Skin epidermis (tissue), 12 donors: ENCODE results near the gene SREK1IP1.
A peak's percentile ranks its signal among the peaks of the same experiment; 100 is the strongest.
"Not testable (repeated sequence)": the region's sequence is repeated elsewhere in the genome, so short reads cannot be mapped to it uniquely, and the experiment has no call there.

Experiments used
- H3K27ac ChIP-seq, 21 experiments: fragments of 200-600 bp; sonication (generic) in 11 of 21; one replicate each; pipeline ENCODE4 v1.5.0; 2020; ENCODE audit warnings: mild to moderate bottlenecking in 3 of 21, inconsistent platforms in 2 of 21, moderate library complexity in 2 of 21
- H3K4me3 ChIP-seq, 7 experiments: fragments of 200-600 bp; sonication (generic) in 2 of 7; one replicate each; pipeline ENCODE4 v1.5.0; 2020; ENCODE audit warnings: inconsistent platforms in 2 of 7, mild to moderate bottlenecking in 2 of 7, moderate library complexity in 1 of 7

SREK1IP1 gene

GRCh38 chr5:64766941-64767340 lies 1.6 kb downstream of the SREK1IP1 start:
- Histone ChIP-seq H3K27ac (peak overlapping the region in 11 of 21 experiments; percentile 3 to 98 (median 85)), H3K4me3 (peak overlapping the region in 5 of 7 experiments; percentile 59 to 98 (median 88))

DNA sequence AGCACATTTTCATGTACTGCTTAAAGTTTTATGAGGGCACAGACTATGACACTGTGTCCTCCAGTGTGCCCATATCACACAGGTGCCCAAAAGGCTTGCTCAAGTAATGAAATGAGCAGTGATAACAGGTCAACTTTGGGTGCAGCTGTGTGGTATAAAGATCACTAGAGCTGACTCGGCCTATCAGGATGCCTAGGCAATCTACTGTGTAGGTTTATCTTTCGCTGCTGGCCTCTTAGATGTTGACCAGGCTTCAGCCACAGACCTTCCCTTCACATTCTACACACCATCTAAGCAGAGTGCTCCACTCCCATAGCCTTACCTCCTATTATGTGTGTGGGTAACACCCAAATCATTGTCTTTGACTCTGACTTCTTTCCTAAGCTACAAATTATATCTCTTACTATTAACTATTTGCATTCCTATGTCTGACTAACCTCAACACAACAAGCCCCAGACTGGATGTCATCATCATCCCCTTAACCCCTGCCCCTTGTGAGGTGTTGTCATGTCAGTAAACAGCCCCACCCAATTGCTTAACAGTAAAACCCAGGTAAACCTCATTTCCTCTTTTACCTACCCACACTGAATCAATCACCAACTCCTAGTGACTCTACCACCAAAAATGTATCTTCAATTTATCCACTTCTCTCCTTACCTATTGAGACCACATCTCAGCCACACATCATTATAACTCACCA lies 2.5 kb downstream of the SREK1IP1 start:
- Histone ChIP-seq H3K4me3 (no peak overlapping the region), H3K27ac (peak overlapping the region in 10 of 21 experiments; percentile 2 to 93 (median 27))

GRCh38 chr5:64763948-64764503 lies 4.5 kb downstream of the SREK1IP1 start:
- Histone ChIP-seq H3K27ac (no peak overlapping the region), H3K4me3 (no peak overlapping the region)

DNA sequence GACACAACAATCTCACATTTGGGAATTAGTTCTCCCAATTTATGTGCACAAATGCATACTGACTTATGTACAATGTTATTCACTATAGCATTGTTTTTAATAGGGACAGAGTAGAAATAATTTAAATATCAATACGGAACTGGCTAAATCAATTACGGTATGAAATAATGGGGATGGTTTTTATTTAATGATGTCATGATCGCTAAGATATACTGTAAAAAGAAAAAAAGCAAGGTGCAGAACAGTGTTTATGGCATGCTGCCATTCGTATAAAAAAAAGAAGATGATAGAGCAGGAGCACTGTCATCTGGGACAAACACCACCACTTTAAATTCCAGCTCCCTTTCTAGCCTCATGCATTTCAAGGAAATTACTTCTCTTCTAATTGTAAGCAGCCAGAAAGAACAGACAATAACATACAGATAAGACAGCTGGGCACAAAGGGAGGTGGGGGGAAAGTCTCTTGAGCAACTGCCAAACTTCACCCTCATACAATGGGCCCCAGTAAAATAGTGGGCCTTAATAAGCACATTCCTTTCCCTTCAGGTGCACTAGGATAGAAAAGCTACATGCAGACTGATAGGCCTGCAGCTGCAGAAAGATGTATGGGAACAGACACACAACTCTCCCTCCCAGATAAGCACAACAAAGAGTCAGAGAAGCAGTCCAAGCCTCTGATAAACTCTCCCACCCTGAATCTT lies 8.4 kb downstream of the SREK1IP1 start:
- Histone ChIP-seq H3K4me3 (no peak overlapping the region), H3K27ac (no peak overlapping the region)

- Histone ChIP-seq H3K27ac (no peak overlapping the region), H3K4me3 (no peak overlapping the region)
Observed at GRCh38 chr5:64758901-64759300, 9.6 kb downstream of the SREK1IP1 start.

DNA sequence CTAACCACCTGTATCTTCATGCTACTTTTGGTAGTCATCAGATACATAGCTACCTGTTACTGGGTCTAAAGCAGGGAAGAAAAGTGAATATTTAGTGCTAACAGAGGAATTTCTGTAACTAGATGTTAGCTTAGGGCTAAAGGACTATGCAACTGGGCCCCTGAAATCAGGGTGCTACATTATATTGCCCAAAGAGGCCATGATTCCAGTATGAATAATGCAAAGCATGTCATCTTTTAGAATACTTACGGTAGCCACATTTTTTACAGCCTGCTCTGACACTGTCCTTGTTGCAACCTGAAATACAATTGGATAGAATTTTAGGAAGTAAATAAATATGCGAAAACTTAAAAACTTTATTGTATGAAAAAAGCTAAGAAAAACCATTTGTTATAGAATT lies 14.4 kb downstream of the SREK1IP1 start:
- Histone ChIP-seq H3K4me3 (no peak overlapping the region), H3K27ac (no peak overlapping the region)

GRCh38 chr5:64749385-64749784 lies 19.1 kb downstream of the SREK1IP1 start:
- Histone ChIP-seq H3K4me3 (no peak overlapping the region), H3K27ac (no peak overlapping the region)

DNA sequence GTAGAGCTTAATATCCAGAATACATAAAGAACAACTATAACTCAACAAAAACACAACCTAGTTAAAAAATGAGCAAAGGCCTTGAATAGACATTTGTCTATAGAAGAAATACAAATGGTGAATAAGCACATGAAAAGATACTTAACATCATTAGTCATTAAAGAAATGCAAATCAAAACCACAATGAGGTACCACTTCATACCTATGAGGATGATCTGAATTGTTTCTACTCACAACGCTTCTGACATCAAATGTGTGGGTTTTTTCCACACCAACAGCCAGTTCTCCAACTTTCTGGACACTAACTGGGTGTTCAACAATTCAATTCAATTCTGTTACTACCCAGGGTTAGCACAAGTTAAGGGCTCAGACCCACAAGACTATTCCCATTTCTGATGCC lies 22.0 kb downstream of the SREK1IP1 start:
- H3K4me3 ChIP-seq = no peak overlapping the region
- no peak overlapping the region for H3K27ac ChIP-seq

- no peak overlapping the region for H3K27ac ChIP-seq
- H3K4me3 ChIP-seq = no peak overlapping the region
Observed at GRCh38 chr5:64744914-64745313, 23.6 kb downstream of the SREK1IP1 start.

GRCh38 chr5:64742821-64743220 lies 25.7 kb downstream of the SREK1IP1 start:
- Histone ChIP-seq H3K4me3 (no peak overlapping the region), H3K27ac (no peak overlapping the region)

GRCh38 chr5:64742411-64742810 lies 26.1 kb downstream of the SREK1IP1 start:
- Histone ChIP-seq H3K27ac (no peak overlapping the region), H3K4me3 (no peak overlapping the region)

DNA sequence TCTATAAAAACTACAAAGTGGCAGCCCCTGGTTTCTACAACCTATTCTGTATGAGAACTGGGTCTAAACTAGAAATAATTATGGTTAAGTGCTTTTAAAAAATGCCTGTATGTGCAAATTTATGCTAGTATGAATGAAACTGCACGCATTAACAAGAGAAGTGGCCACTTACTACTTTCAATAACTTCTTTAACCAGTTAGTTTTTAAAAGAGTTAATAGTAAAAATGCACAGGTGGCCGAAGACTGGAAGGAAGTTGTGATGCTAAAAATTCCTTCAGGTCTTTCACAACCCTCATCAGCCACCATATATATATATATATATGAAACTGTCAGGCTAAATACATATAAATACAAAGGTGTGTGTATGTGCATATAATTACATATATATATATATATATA lies 41.3 kb downstream of the SREK1IP1 start:
- H3K27ac ChIP-seq = no peak overlapping the region
- no peak overlapping the region for H3K4me3 ChIP-seq

- H3K4me3 ChIP-seq = no peak overlapping the region
- H3K27ac ChIP-seq = no peak overlapping the region
Observed at GRCh38 chr5:64722588-64722987, 45.9 kb downstream of the SREK1IP1 start.

DNA sequence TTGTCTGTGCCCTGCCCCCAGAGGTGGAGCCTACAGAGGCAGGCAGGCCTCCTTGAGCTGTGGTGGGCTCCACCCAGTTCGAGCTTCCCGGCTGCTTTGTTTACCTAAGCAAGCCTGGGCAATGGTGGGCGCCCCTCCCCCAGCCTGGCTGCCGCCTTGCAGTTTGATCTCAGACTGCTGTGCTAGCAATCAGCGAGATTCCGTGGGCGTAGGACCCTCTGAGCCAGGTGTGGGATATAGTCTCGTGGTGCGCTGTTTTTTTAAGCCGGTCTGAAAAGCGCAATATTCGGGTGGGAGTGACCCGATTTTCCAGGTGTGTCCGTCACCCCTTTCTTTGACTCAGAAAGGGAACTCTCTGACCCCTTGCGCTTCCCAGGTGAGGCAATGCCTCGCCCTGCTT lies 54.0 kb downstream of the SREK1IP1 start:
- Histone ChIP-seq H3K27ac (peak overlapping the region in 1 of 21 experiments; percentile 37), H3K4me3 (peak overlapping the region in 2 of 7 experiments; percentile 19 to 21)

DNA sequence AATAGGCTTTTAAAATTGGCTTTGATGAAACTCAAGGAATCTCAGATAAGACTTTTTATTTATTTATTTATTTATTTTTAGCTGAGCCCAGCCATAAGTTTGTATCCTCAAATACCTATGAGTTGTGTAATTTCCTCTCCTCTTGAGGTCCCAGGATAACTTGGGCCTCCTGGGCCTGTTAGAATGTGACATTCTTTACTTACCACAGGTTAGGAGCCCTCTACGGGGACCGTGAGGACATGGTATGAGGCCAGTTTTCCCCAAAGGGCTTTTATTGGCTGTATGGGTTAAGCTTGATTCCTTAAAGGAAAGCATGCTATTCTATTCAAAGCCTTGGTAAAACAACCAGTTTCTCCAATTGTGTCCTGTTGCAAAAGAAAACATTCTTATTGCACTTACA lies 61.3 kb downstream of the SREK1IP1 start:
- H3K4me3 ChIP-seq = no peak overlapping the region
- no peak overlapping the region for H3K27ac ChIP-seq

GRCh38 chr5:64706074-64706473 lies 62.4 kb downstream of the SREK1IP1 start:
- not testable (repeated sequence) for H3K27ac ChIP-seq, H3K4me3 ChIP-seq

DNA sequence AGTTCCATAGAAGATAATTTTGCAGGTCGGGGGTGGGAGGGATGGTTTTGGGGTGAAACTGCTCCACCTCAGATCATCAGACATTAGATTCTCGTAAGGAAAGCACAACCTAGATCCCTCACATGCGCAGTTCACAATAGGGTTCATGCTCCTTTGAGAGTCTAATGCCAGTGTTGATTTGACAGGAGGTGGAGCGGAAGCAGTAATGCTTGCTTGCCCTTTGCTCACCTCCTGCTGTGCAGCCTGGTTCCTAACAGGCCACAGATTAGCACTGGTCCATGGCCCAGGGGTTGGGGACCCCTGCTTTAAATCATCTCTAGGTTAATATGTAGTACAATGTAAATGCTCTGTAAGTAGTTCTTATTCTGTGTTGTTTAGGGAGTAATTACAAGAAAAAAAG lies 67.7 kb downstream of the SREK1IP1 start:
- H3K27ac ChIP-seq = no peak overlapping the region
- H3K4me3 ChIP-seq = no peak overlapping the region

DNA sequence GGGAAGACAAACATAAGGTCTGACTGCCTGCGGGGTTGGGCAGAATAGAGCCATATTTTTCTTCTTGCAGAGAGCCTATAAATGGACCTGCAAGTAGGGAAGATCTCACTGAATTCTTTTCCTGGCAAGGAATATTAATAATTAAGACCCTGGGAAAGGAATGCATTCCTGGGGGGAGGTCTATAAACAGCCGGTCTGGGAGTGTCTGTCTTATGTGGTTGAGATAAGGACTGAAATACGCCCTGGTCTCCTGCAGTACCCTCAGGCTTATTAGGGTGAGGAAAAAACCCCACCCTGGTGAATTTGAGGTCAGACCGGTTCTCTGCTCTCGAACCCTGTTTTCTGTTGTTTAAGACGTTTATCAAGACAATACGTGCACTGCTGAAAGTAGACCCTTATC lies 72.1 kb downstream of the SREK1IP1 start:
- not testable (repeated sequence) for H3K4me3 ChIP-seq, H3K27ac ChIP-seq

- no peak overlapping the region for H3K4me3 ChIP-seq
Observed at GRCh38 chr5:64693636-64694035, 74.9 kb downstream of the SREK1IP1 start.

DNA sequence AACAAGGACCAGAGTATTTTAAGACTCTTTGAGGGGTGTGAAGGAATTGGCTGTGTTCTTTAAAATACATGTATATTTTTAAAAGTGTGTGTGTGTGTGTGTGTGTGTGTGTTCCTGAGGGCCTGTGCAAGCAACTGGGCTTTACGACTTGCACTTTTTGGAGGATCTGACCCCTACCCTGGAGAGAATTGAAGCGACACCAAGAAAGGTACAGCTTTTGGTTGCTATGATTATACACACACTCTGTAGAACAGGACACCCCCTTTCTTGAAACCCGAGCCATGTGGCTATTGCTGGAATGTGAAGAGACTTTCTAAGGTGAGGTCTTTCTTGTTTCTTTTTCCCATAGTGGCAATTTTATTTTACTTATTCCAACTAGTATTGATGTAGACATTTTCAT lies 77.2 kb downstream of the SREK1IP1 start:
- Histone ChIP-seq H3K4me3 (no peak overlapping the region), H3K27ac (no peak overlapping the region)

More at GRCh38 chr5:64693636-64694035, 74.9 kb downstream of the SREK1IP1 start:
- no peak overlapping the region for H3K27ac ChIP-seq
